HPDE6-E6E7 (cell line): Measurements from ENCODE around the gene TEX14.

ENCODE experiments used
- DNase-seq: peaks from one replicate; pipeline ENCODE4 v3.0.0; 2011; ENCODE audit warnings: missing footprints; ENCODE audit errors: extremely low spot score

Gene TEX14

GRCh38 chr17:58529275-58529674 is 162.6 kb downstream of the TEX14 start:
- no peak for DNase-seq

- DNase-seq = no peak
Observed at GRCh38 chr17:58528443-58528842, 163.4 kb downstream of the TEX14 start.

GRCh38 chr17:58527949-58528348 is 163.9 kb downstream of the TEX14 start:
- no peak for DNase-seq

GRCh38 chr17:58527306-58527705 is 164.5 kb downstream of the TEX14 start:
- DNase-seq = no peak

GRCh38 chr17:58525239-58525638 is 166.6 kb downstream of the TEX14 start:
- no peak for DNase-seq

GRCh38 chr17:58521680-58522079 is 170.2 kb downstream of the TEX14 start:
- no peak for DNase-seq

GRCh38 chr17:58520843-58521430 is 170.9 kb downstream of the TEX14 start:
- no peak for DNase-seq

GRCh38 chr17:58517928-58518609 is 173.8 kb downstream of the TEX14 start:
- DNase-seq = peak; percentile 100

- DNase-seq = peak; percentile 72
Observed at GRCh38 chr17:58517378-58517927, 174.4 kb downstream of the TEX14 start.

GRCh38 chr17:58516644-58517377 is 175.0 kb downstream of the TEX14 start:
- no peak for DNase-seq

- DNase-seq = no peak
Observed at GRCh38 chr17:58515286-58515685, 176.6 kb downstream of the TEX14 start.

GRCh38 chr17:58514770-58515157 is 177.1 kb downstream of the TEX14 start:
- no peak for DNase-seq

GRCh38 chr17:58513965-58514769 is 177.7 kb downstream of the TEX14 start, which contains the start of gene MTMR4:
MTMR4 (minus strand) TSS chr17:58514638; CDS start chr17:58514407, 231 bp downstream.
- DNase-seq = peak; percentile 84

- no peak for DNase-seq
Observed at GRCh38 chr17:58513267-58513964, 178.4 kb downstream of the TEX14 start.

GRCh38 chr17:58510075-58510474 is 181.8 kb downstream of the TEX14 start:
- DNase-seq = no peak

- no peak for DNase-seq
Observed at GRCh38 chr17:58508341-58509067, 183.3 kb downstream of the TEX14 start.

GRCh38 chr17:58507123-58507634 is 184.7 kb downstream of the TEX14 start:
- DNase-seq = no peak
